ENCODE measurements around the gene HS3ST4. TPM values are rescaled to one million over a fixed set of nuclear protein-coding genes. Genes with fewer than 3 reads are reported as not detected.

Gene HS3ST4
- total RNA-seq, 1 donor from 2014 or later: not detected

GRCh38 chr16:25914357-25914962 lies 222.7 kb downstream of the HS3ST4 start:
- no peaks in the 10 kb centered on the region for H3K27me3 ChIP-seq (ENCODE audit: control insufficient read depth, insufficient read depth, low read length)
- no peak for TF ChIP-seq CTCF (IDR thresholded peaks at IDR 0.05; ENCODE audit: insufficient read depth, low read length, severe bottlenecking)
- H3K36me3 ChIP-seq (ENCODE audit: control insufficient read depth, insufficient read depth, low read length): no peaks in the 10 kb centered on the region
- H3K4me3 ChIP-seq (ENCODE audit: low read depth, low read length): no peak overlapping the region
- FAIRE-seq (peak; percentile 88), DNase-seq (ENCODE audit: low read depth) (no peak)

GRCh38 chr16:25916037-25916436 lies 224.3 kb downstream of the HS3ST4 start:
- no peaks in the 10 kb centered on the region for H3K27me3 ChIP-seq (ENCODE audit: control insufficient read depth, insufficient read depth, low read length)
- FAIRE-seq (no peak), DNase-seq (ENCODE audit: low read depth) (no peak)
- H3K36me3 ChIP-seq (ENCODE audit: control insufficient read depth, insufficient read depth, low read length): no peaks in the 10 kb centered on the region
- H3K4me3 ChIP-seq (ENCODE audit: low read depth, low read length): no peak overlapping the region
- TF ChIP-seq CTCF (IDR thresholded peaks at IDR 0.05; ENCODE audit: insufficient read depth, low read length, severe bottlenecking): no peak

GRCh38 chr16:25922438-25922837 lies 230.7 kb downstream of the HS3ST4 start:
- no peaks in the 10 kb centered on the region for H3K36me3 ChIP-seq (ENCODE audit: control insufficient read depth, insufficient read depth, low read length)
- FAIRE-seq: no peak
- no peak overlapping the region for H3K4me3 ChIP-seq (ENCODE audit: low read depth, low read length)
- H3K27me3 ChIP-seq (ENCODE audit: control insufficient read depth, insufficient read depth, low read length): no peaks in the 10 kb centered on the region
- no peak for TF ChIP-seq CTCF (IDR thresholded peaks at IDR 0.05; ENCODE audit: insufficient read depth, low read length, severe bottlenecking)
- DNase-seq (ENCODE audit: low read depth): peak; percentile 1

- no peaks in the 10 kb centered on the region for H3K27me3 ChIP-seq (ENCODE audit: control insufficient read depth, insufficient read depth, low read length)
- FAIRE-seq: no peak
- no peak for TF ChIP-seq CTCF (IDR thresholded peaks at IDR 0.05; ENCODE audit: insufficient read depth, low read length, severe bottlenecking)
Measured at GRCh38 chr16:25925421-25925820, 233.7 kb downstream of the HS3ST4 start.

GRCh38 chr16:25931473-25932035 lies 239.8 kb downstream of the HS3ST4 start:
- DNase-seq (ENCODE audit: low read depth) (no peak), FAIRE-seq (no peak)
- Histone ChIP-seq H3K27me3 (ENCODE audit: control insufficient read depth, insufficient read depth, low read length) (no peaks in the 10 kb centered on the region), H3K4me3 (ENCODE audit: low read depth, low read length) (no peak overlapping the region), H3K36me3 (ENCODE audit: control insufficient read depth, insufficient read depth, low read length) (no peaks in the 10 kb centered on the region)
- TF ChIP-seq CTCF (IDR thresholded peaks at IDR 0.05; ENCODE audit: insufficient read depth, low read length, severe bottlenecking): no peak

More at GRCh38 chr16:25925421-25925820, 233.7 kb downstream of the HS3ST4 start:
- H3K4me3 ChIP-seq (ENCODE audit: low read depth, low read length): no peak overlapping the region
- no peak for DNase-seq (ENCODE audit: low read depth)
- H3K36me3 ChIP-seq (ENCODE audit: control insufficient read depth, insufficient read depth, low read length): no peaks in the 10 kb centered on the region
